ENCODE results near the gene CPLANE2. TPM values are rescaled to one million over a fixed set of nuclear protein-coding genes. Genes with fewer than 3 reads are reported as not detected.
"Not testable (repeated sequence)": the region's sequence is repeated elsewhere in the genome, so short reads cannot be mapped to it uniquely, and the experiment has no call there.

The CPLANE2 gene
- total RNA-seq, 1 experiment from 2014 or later, result 5.5 TPM

GRCh38 chr1:16213544-16213943 lies 23.4 kb downstream of the CPLANE2 start:
- BruUV-seq (replicated peaks); CTCF ChIA-PET; H3K27me3 ChIP-seq (replicated peaks; ENCODE audit: insufficient read depth, low read depth, low read length, poor library complexity); POLR2A ChIA-PET (ENCODE audit: low non-redundant PET); H3K4me3 ChIP-seq (ENCODE audit: low read depth, low read length, poor library complexity, severe bottlenecking); DNase-seq (ENCODE audit: low spot score); H3K4me1 ChIP-seq (ENCODE audit: insufficient read depth, low read length, poor library complexity, severe bottlenecking); H3K27ac ChIP-seq (ENCODE audit: low read depth, low read length, poor library complexity, severe bottlenecking); H3K9me3 ChIP-seq (ENCODE audit: low read depth, low read length, poor library complexity, severe bottlenecking); intact Hi-C loops (cut with micrococcal nuclease; ENCODE audit: unreplicated experiment); H3K36me3 ChIP-seq (ENCODE audit: insufficient read depth, low read length, poor library complexity, severe bottlenecking): not testable (repeated sequence)

GRCh38 chr1:16213013-16213412 lies 24.0 kb downstream of the CPLANE2 start:
- Histone ChIP-seq H3K27me3 (replicated peaks; ENCODE audit: insufficient read depth, low read depth, low read length, poor library complexity) (no peaks in the 10 kb centered on the region), H3K36me3 (ENCODE audit: insufficient read depth, low read length, poor library complexity, severe bottlenecking) (no peaks in the 10 kb centered on the region), H3K27ac (ENCODE audit: low read depth, low read length, poor library complexity, severe bottlenecking) (no peak overlapping the region), H3K4me3 (ENCODE audit: low read depth, low read length, poor library complexity, severe bottlenecking) (no peak overlapping the region), H3K9me3 (ENCODE audit: low read depth, low read length, poor library complexity, severe bottlenecking) (no peaks in the 10 kb centered on the region), H3K4me1 (ENCODE audit: insufficient read depth, low read length, poor library complexity, severe bottlenecking) (peaks cover 5% of the 10 kb centered on the region)
- no peak for TF ChIP-seq CTCF (conservative IDR thresholded peaks at IDR 0.05; ENCODE audit: low read depth, low read length)
- TF ChIP-seq EZH2 (IDR thresholded peaks at IDR 0.05; ENCODE audit: borderline replicate concordance, low read depth, low read length, poor library complexity, severe bottlenecking), result no peak
- BruUV-seq (replicated peaks), result no TSS peak
- intact Hi-C loops (cut with micrococcal nuclease; ENCODE audit: unreplicated experiment), result no loop called here
- POLR2A ChIA-PET (ENCODE audit: low non-redundant PET), result no interaction called here
- no peak for DNase-seq (ENCODE audit: low spot score)
- CTCF ChIA-PET, result no interaction called here

GRCh38 chr1:16212251-16212961 lies 24.6 kb downstream of the CPLANE2 start, which contains the start of gene ARHGEF19:
ARHGEF19 (minus strand) TSS chr1:16212652; CDS start chr1:16209054, 3,598 bp downstream.
- no peak within 1 kb of the TSS for H3K27ac ChIP-seq (ENCODE audit: low read depth, low read length, poor library complexity, severe bottlenecking)
- no peak for DNase-seq (ENCODE audit: low spot score)
- BruUV-seq (replicated peaks), result no TSS peak
- H3K4me1 ChIP-seq (ENCODE audit: insufficient read depth, low read length, poor library complexity, severe bottlenecking), result peaks cover 5% of the 10 kb centered on the region
- H3K36me3 ChIP-seq (ENCODE audit: insufficient read depth, low read length, poor library complexity, severe bottlenecking), result no peaks in the 10 kb centered on the region
- no peaks in the 10 kb centered on the region for H3K27me3 ChIP-seq (replicated peaks; ENCODE audit: insufficient read depth, low read depth, low read length, poor library complexity)
- intact Hi-C loops (cut with micrococcal nuclease; ENCODE audit: unreplicated experiment), result no loop called here
- ChIA-PET POLR2A (ENCODE audit: low non-redundant PET) (no interaction called here), CTCF (no interaction called here)
- no peaks in the 10 kb centered on the region for H3K9me3 ChIP-seq (ENCODE audit: low read depth, low read length, poor library complexity, severe bottlenecking)
- TF ChIP-seq EZH2 (IDR thresholded peaks at IDR 0.05; ENCODE audit: borderline replicate concordance, low read depth, low read length, poor library complexity, severe bottlenecking), result no peak
- TF ChIP-seq CTCF (conservative IDR thresholded peaks at IDR 0.05; ENCODE audit: low read depth, low read length), result no peak
- H3K4me3 ChIP-seq (ENCODE audit: low read depth, low read length, poor library complexity, severe bottlenecking), result no peak within 1 kb of the TSS

DNA sequence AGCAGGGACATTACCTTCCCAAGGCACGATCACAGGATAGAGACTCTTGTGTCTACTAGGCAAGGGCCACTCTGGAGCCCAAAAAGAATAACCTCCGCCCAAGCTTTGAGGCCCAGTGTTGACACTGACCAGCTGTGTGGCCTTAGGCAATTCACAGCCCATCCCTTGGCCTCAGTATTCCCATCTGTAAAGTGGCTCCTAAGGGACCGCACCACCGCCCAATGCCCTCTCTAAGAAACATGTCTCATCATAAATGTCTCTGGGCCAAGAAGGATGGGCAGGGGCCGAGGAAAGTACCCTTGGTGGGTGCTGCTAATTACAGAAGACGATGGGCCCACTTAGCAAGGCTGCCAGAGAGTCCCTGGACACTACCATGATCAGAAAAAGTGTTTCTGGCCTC lies 25.2 kb downstream of the CPLANE2 start:
- no TSS peak for BruUV-seq (replicated peaks)
- CTCF ChIA-PET, result no interaction called here
- TF ChIP-seq CTCF (conservative IDR thresholded peaks at IDR 0.05; ENCODE audit: low read depth, low read length), result no peak

More for the DNA sequence above, 25.2 kb downstream of the CPLANE2 start:
- no peaks in the 10 kb centered on the region for H3K36me3 ChIP-seq (ENCODE audit: insufficient read depth, low read length, poor library complexity, severe bottlenecking)
- no peak for DNase-seq (ENCODE audit: low spot score)
- intact Hi-C loops (cut with micrococcal nuclease; ENCODE audit: unreplicated experiment), result no loop called here
- no peaks in the 10 kb centered on the region for H3K27me3 ChIP-seq (replicated peaks; ENCODE audit: insufficient read depth, low read depth, low read length, poor library complexity)
- H3K27ac ChIP-seq (ENCODE audit: low read depth, low read length, poor library complexity, severe bottlenecking), result no peak overlapping the region
- H3K9me3 ChIP-seq (ENCODE audit: low read depth, low read length, poor library complexity, severe bottlenecking), result no peaks in the 10 kb centered on the region
- H3K4me1 ChIP-seq (ENCODE audit: insufficient read depth, low read length, poor library complexity, severe bottlenecking), result peaks cover 4% of the 10 kb centered on the region
- POLR2A ChIA-PET (ENCODE audit: low non-redundant PET), result no interaction called here
- no peak overlapping the region for H3K4me3 ChIP-seq (ENCODE audit: low read depth, low read length, poor library complexity, severe bottlenecking)

Measured in A673 (cell line).